WTC11 (cell line): Measurements from ENCODE around the gene BZW1. TPM values are rescaled to one million over a fixed set of nuclear protein-coding genes. Genes with fewer than 3 reads are reported as not detected.

ENCODE experiments used
- ATAC-seq: fragments of 200-7000 bp; cut with Tn5 transposase; 2 replicates; pipeline ENCODE4 v1.10.0; 2021; ENCODE audit warnings: mild to moderate bottlenecking, moderate library complexity
- CTCF ChIA-PET: fragments of 300-600 bp; sonication (Branson Sonifier 250); formaldehyde crosslinking; loops from one replicate; lab custom pipeline; 2021; ENCODE audit warnings: antibody characterized with exemption; lab: Charles Lee
- POLR2A ChIA-PET: fragments of 350-600 bp; sonication (Branson Sonifier 250); formaldehyde crosslinking; loops from one replicate; lab custom pipeline; 2021; ENCODE audit warnings: antibody characterized with exemption; lab: Charles Lee
- DNase-seq: peaks from one replicate; pipeline ENCODE4 v3.0.0; 2021; ENCODE audit warnings: low spot score
- H3K27ac Mint-ChIP-seq: 2 replicates; pipeline ENCODE4 v1.8.0; 2021; ENCODE audit warnings: mixed read lengths
- H3K27me3 Mint-ChIP-seq: 2 replicates; pipeline ENCODE4 v1.8.0; 2021; ENCODE audit warnings: low read depth, mild to moderate bottlenecking, moderate library complexity, mixed read lengths
- H3K36me3 Mint-ChIP-seq: 2 replicates; pipeline ENCODE4 v1.8.0; 2021; ENCODE audit warnings: mixed read lengths
- H3K4me1 Mint-ChIP-seq: 2 replicates; pipeline ENCODE4 v1.8.0; 2022; ENCODE audit warnings: mixed read lengths
- H3K4me3 Mint-ChIP-seq: 2 replicates; pipeline ENCODE4 v1.8.0; 2021; ENCODE audit warnings: mild to moderate bottlenecking, moderate library complexity, mixed read lengths
- H3K9me3 Mint-ChIP-seq: 2 replicates; pipeline ENCODE4 v1.8.0; 2021; ENCODE audit warnings: mixed read lengths
- AFF4 ChIP-seq: sonication (generic); formaldehyde crosslinking; IDR thresholded peaks from 2 replicates; pipeline ENCODE4 v1.8.1; 2023; ENCODE audit warnings: mild to moderate bottlenecking, missing genetic modification reagents, borderline replicate concordance
- HMGA2 ChIP-seq: fragments of 250-450 bp; sonication (Bioruptor Pico); IDR thresholded peaks from 2 replicates; pipeline ENCODE4 v1.4.0; 2021; ENCODE audit warnings: mild to moderate bottlenecking, moderate library complexity
- JUN ChIP-seq: sonication (generic); formaldehyde crosslinking; IDR thresholded peaks from 2 replicates; pipeline ENCODE4 v1.8.0; 2023; ENCODE audit warnings: mild to moderate bottlenecking, missing genetic modification reagents
- OVOL2 ChIP-seq: fragments of 250-450 bp; sonication (Bioruptor Pico); IDR thresholded peaks from 2 replicates; pipeline ENCODE4 v1.9.0; 2021; ENCODE audit warnings: mild to moderate bottlenecking, borderline replicate concordance
- SMAD3 ChIP-seq: sonication (generic); formaldehyde crosslinking; IDR thresholded peaks from 2 replicates; pipeline ENCODE4 v1.8.0; 2022; ENCODE audit warnings: missing genetic modification reagents, mild to moderate bottlenecking, borderline replicate concordance
- USF2 ChIP-seq: sonication (generic); formaldehyde crosslinking; IDR thresholded peaks from 2 replicates; pipeline ENCODE4 v1.8.1; 2023; ENCODE audit warnings: mild to moderate bottlenecking, missing genetic modification reagents, moderate library complexity
- total RNA-seq: library from RNA; stranded (reverse); gene quantifications from 3 replicates; pipeline ENCODE4 v1.2.3, GENCODE V29; 2021
- TF ChIP-seq, protein P1 (sequence below): sonication (generic); formaldehyde crosslinking; conservative IDR thresholded peaks from 2 replicates; pipeline ENCODE4 v1.8.1; 2022; ENCODE audit warnings: mild to moderate bottlenecking, missing genetic modification reagents
- TF ChIP-seq, protein P2 (sequence below): fragments of 250-450 bp; sonication (Bioruptor Pico); IDR thresholded peaks from 2 replicates; pipeline ENCODE4 v1.9.0; 2021; ENCODE audit warnings: mild to moderate bottlenecking
- TF ChIP-seq, protein P3 (sequence below): sonication (generic); formaldehyde crosslinking; IDR thresholded peaks from 2 replicates; pipeline ENCODE4 v1.8.0; 2022; ENCODE audit warnings: mild to moderate bottlenecking, missing genetic modification reagents
- TF ChIP-seq, protein P4 (sequence below): sonication (generic); formaldehyde crosslinking; IDR thresholded peaks from 2 replicates; pipeline ENCODE4 v1.8.0; 2023; ENCODE audit warnings: missing genetic modification reagents
- TF ChIP-seq, protein P5 (sequence below): sonication (generic); formaldehyde crosslinking; IDR thresholded peaks from 2 replicates; pipeline ENCODE4 v1.8.1; 2022; ENCODE audit warnings: missing genetic modification reagents, borderline replicate concordance
- TF ChIP-seq, protein P6 (sequence below): fragments of 250-450 bp; sonication (Bioruptor Pico); IDR thresholded peaks from 2 replicates; pipeline ENCODE4 v1.9.0; 2021; ENCODE audit warnings: mild to moderate bottlenecking
- TF ChIP-seq, protein P7 (sequence below): sonication (generic); formaldehyde crosslinking; IDR thresholded peaks from 2 replicates; pipeline ENCODE4 v1.8.1; 2023; ENCODE audit warnings: mild to moderate bottlenecking, missing genetic modification reagents

BZW1 gene
- total RNA-seq, 1 experiment from 2014 or later, result 255 TPM

DNA sequence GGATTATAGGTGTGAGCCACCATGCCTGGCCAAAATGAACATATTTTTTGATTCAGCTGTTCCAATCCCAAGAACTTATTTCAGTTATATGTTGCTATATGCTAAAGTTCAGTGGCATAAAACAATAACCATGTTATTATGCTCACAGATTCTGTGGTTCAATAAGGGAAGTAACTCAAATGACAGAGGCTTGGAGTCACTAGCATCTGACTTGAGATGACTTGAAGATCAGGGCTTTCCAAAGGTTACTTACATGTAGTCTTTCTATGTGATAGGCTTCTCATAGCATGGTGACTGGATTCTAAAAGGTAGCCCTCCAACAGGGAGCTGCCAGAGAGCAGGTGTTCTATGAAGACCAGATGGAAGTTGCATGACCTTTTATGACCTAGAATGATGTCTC is 35.6 kb downstream of the BZW1 start:
- no peak for DNase-seq
- Mint-ChIP-seq H3K27me3 (no peaks in the 10 kb centered on the region), H3K4me1 (no peaks in the 10 kb centered on the region), H3K4me3 (no peak overlapping the region), H3K9me3 (no peaks in the 10 kb centered on the region), H3K36me3 (peaks cover 11% of the 10 kb centered on the region), H3K27ac (no peak overlapping the region)
- no peak for TF ChIP-seq JUN (CRISPR knock-in tag)
- TF ChIP-seq, protein P1, sequence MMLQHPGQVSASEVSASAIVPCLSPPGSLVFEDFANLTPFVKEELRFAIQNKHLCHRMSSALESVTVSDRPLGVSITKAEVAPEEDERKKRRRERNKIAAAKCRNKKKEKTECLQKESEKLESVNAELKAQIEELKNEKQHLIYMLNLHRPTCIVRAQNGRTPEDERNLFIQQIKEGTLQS (CRISPR knock-in tag), result no peak
- TF ChIP-seq, protein P2, sequence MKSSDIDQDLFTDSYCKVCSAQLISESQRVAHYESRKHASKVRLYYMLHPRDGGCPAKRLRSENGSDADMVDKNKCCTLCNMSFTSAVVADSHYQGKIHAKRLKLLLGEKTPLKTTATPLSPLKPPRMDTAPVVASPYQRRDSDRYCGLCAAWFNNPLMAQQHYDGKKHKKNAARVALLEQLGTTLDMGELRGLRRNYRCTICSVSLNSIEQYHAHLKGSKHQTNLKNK (CRISPR knock-in tag), result no peak
- TF ChIP-seq AFF4 (CRISPR knock-in tag), result no peak
- TF ChIP-seq USF2, result no peak
- TF ChIP-seq, protein P3, sequence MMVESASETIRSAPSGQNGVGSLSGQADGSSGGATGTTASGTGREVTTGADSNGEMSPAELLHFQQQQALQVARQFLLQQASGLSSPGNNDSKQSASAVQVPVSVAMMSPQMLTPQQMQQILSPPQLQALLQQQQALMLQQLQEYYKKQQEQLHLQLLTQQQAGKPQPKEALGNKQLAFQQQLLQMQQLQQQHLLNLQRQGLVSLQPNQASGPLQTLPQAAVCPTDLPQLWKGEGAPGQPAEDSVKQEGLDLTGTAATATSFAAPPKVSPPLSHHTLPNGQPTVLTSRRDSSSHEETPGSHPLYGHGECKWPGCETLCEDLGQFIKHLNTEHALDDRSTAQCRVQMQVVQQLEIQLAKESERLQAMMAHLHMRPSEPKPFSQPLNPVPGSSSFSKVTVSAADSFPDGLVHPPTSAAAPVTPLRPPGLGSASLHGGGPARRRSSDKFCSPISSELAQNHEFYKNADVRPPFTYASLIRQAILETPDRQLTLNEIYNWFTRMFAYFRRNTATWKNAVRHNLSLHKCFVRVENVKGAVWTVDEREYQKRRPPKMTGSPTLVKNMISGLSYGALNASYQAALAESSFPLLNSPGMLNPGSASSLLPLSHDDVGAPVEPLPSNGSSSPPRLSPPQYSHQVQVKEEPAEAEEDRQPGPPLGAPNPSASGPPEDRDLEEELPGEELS (CRISPR knock-in tag), result no peak
- TF ChIP-seq, protein P4, sequence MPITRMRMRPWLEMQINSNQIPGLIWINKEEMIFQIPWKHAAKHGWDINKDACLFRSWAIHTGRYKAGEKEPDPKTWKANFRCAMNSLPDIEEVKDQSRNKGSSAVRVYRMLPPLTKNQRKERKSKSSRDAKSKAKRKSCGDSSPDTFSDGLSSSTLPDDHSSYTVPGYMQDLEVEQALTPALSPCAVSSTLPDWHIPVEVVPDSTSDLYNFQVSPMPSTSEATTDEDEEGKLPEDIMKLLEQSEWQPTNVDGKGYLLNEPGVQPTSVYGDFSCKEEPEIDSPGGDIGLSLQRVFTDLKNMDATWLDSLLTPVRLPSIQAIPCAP (CRISPR knock-in tag), result no peak
- CTCF ChIA-PET, result no interaction called here
- POLR2A ChIA-PET, result no interaction called here
- no peak for ATAC-seq

DNA sequence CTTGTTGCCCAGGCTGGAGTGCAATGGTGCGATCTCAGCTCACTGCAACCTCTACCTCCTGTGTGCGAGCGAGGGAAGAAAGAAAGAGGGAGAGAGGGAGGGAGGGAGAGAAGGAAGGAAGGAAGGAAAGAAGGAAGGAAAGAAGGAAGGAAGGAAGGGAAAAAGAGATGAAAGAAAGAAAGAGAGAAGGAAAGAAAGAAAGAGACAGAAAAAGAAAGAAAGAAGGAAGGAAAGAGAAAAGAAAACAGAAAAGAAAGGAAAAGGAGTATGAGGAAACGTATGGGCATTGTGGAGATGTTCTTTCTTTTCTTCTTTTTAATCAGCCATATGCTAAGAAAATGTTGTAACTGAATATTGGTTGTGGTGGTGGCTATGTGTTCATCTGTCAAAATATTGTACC is 36.2 kb downstream of the BZW1 start:
- peaks cover 17% of the 10 kb centered on the region for H3K36me3 Mint-ChIP-seq
- H3K27ac Mint-ChIP-seq, result no peak overlapping the region
- POLR2A ChIA-PET, result interaction anchor here (1.9 kb wide), 1 partner anchor 16 kb away, joined by 9 read pairs; the partner anchor contains the start of gene CLK1
- no peaks in the 10 kb centered on the region for H3K9me3 Mint-ChIP-seq
- TF ChIP-seq, protein P5, sequence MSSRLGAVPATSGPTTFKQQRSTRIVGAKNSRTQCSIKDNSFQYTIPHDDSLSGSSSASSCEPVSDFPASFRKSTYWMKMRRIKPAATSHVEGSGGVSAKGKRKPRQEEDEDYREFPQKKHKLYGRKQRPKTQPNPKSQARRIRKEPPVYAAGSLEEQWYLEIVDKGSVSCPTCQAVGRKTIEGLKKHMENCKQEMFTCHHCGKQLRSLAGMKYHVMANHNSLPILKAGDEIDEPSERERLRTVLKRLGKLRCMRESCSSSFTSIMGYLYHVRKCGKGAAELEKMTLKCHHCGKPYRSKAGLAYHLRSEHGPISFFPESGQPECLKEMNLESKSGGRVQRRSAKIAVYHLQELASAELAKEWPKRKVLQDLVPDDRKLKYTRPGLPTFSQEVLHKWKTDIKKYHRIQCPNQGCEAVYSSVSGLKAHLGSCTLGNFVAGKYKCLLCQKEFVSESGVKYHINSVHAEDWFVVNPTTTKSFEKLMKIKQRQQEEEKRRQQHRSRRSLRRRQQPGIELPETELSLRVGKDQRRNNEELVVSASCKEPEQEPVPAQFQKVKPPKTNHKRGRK, result 0 out of 2 replicates have a peak, but pooled peaks have one; percentile 58
- TF ChIP-seq HMGA2 (CRISPR knock-in tag) (no peak), OVOL2 (CRISPR knock-in tag) (no peak), SMAD3 (CRISPR knock-in tag) (no peak)
- TF ChIP-seq, protein P6, sequence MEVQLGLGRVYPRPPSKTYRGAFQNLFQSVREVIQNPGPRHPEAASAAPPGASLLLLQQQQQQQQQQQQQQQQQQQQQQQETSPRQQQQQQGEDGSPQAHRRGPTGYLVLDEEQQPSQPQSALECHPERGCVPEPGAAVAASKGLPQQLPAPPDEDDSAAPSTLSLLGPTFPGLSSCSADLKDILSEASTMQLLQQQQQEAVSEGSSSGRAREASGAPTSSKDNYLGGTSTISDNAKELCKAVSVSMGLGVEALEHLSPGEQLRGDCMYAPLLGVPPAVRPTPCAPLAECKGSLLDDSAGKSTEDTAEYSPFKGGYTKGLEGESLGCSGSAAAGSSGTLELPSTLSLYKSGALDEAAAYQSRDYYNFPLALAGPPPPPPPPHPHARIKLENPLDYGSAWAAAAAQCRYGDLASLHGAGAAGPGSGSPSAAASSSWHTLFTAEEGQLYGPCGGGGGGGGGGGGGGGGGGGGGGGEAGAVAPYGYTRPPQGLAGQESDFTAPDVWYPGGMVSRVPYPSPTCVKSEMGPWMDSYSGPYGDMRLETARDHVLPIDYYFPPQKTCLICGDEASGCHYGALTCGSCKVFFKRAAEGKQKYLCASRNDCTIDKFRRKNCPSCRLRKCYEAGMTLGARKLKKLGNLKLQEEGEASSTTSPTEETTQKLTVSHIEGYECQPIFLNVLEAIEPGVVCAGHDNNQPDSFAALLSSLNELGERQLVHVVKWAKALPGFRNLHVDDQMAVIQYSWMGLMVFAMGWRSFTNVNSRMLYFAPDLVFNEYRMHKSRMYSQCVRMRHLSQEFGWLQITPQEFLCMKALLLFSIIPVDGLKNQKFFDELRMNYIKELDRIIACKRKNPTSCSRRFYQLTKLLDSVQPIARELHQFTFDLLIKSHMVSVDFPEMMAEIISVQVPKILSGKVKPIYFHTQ, result no peak
- TF ChIP-seq, protein P7, sequence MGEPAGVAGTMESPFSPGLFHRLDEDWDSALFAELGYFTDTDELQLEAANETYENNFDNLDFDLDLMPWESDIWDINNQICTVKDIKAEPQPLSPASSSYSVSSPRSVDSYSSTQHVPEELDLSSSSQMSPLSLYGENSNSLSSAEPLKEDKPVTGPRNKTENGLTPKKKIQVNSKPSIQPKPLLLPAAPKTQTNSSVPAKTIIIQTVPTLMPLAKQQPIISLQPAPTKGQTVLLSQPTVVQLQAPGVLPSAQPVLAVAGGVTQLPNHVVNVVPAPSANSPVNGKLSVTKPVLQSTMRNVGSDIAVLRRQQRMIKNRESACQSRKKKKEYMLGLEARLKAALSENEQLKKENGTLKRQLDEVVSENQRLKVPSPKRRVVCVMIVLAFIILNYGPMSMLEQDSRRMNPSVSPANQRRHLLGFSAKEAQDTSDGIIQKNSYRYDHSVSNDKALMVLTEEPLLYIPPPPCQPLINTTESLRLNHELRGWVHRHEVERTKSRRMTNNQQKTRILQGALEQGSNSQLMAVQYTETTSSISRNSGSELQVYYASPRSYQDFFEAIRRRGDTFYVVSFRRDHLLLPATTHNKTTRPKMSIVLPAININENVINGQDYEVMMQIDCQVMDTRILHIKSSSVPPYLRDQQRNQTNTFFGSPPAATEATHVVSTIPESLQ (CRISPR knock-in tag), result no peak
- TF ChIP-seq, protein P4 (CRISPR knock-in tag), result no peak
- ATAC-seq, result no peak
- H3K4me3 Mint-ChIP-seq, result no peak overlapping the region
- DNase-seq, result no peak
- CTCF ChIA-PET, result no interaction called here
- no peaks in the 10 kb centered on the region for H3K27me3 Mint-ChIP-seq
- no peaks in the 10 kb centered on the region for H3K4me1 Mint-ChIP-seq
